ENCODE results near the gene STAT5B. TPM values are rescaled to one million over a fixed set of nuclear protein-coding genes. Genes with fewer than 3 reads are reported as not detected.

The STAT5B gene
- polyA plus RNA-seq, 1 donor (not counting 4 experiments of a cell fraction or from before 2014, with no cell fraction given) = 16.1 TPM

GRCh38 chr17:42193216-42193968 lies 82.8 kb downstream of the STAT5B start:
- TF ChIP-seq EZH2 (IDR thresholded peaks at IDR 0.05; ENCODE audit: low read length) (no peak), CTCF (optimal IDR thresholded peaks at IDR 0.05 in 1 of 3, IDR thresholded peaks at IDR 0.05 in 1 of 3, conservative IDR thresholded peaks at IDR 0.05 in 1 of 3; ENCODE audit: extremely low read depth in 1 of 3, insufficient read depth in 2 of 3, low read length in 3 of 3) (no peak)
- dilution Hi-C loops (cut with MboI; ENCODE audit: extremely low pct_ligation_motif_present, low sequenced_read_pairs) = no loop called here
- H3K9ac ChIP-seq (ENCODE audit: control insufficient read depth, extremely low read depth, insufficient read depth, low read length) = no peak overlapping the region
- H2AFZ ChIP-seq (ENCODE audit: control insufficient read depth, low read length) = no peak overlapping the region
- FAIRE-seq = no peak
- H3K79me2 ChIP-seq (ENCODE audit: control insufficient read depth, insufficient read depth, low read length) = no peaks in the 10 kb centered on the region
- H4K20me1 ChIP-seq (ENCODE audit: control insufficient read depth, extremely low read depth, insufficient read depth, low read length) = no peaks in the 10 kb centered on the region
- no peak overlapping the region for H3K27ac ChIP-seq (ENCODE audit: control insufficient read depth, insufficient read depth, low read length)
- peak overlapping the region; percentile 70 for H3K4me2 ChIP-seq (ENCODE audit: control insufficient read depth, extremely low read depth, insufficient read depth, low read depth, low read length)
- peak overlapping the region; percentile 43 to 77 (median 50) for H3K4me3 ChIP-seq (ENCODE audit: control insufficient read depth in 2 of 3, extremely low read depth in 1 of 3, insufficient read depth in 2 of 3, low read depth in 1 of 3, low read length in 3 of 3)
- no peaks in the 10 kb centered on the region for H3K9me1 ChIP-seq (ENCODE audit: control insufficient read depth, extremely low read depth, insufficient read depth, low read length)
- no peaks in the 10 kb centered on the region for H3K9me3 ChIP-seq (ENCODE audit: control insufficient read depth, low read depth, low read length)
- H3K27me3 ChIP-seq (ENCODE audit: control insufficient read depth, extremely low read depth, insufficient read depth, low read length) = no peaks in the 10 kb centered on the region
- H3K36me3 ChIP-seq (ENCODE audit: control insufficient read depth in 2 of 2, extremely low read depth in 1 of 2, insufficient read depth in 2 of 2, low read length in 2 of 2) = no peaks in the 10 kb centered on the region
- no peak for DNase-seq (ENCODE audit: low read depth, low spot score)
- H3K4me1 ChIP-seq (ENCODE audit: control insufficient read depth, extremely low read depth, insufficient read depth, low read length) = no peaks in the 10 kb centered on the region

- Histone ChIP-seq H3K9me3 (ENCODE audit: control insufficient read depth, low read depth, low read length) (no peaks in the 10 kb centered on the region), H2AFZ (ENCODE audit: control insufficient read depth, low read length) (no peak overlapping the region), H3K79me2 (ENCODE audit: control insufficient read depth, insufficient read depth, low read length) (no peaks in the 10 kb centered on the region), H3K4me2 (ENCODE audit: control insufficient read depth, extremely low read depth, insufficient read depth, low read depth, low read length) (no peak overlapping the region), H3K9ac (ENCODE audit: control insufficient read depth, extremely low read depth, insufficient read depth, low read length) (no peak overlapping the region), H3K4me1 (ENCODE audit: control insufficient read depth, extremely low read depth, insufficient read depth, low read length) (no peaks in the 10 kb centered on the region), H3K4me3 (ENCODE audit: control insufficient read depth in 2 of 3, extremely low read depth in 1 of 3, insufficient read depth in 2 of 3, low read depth in 1 of 3, low read length in 3 of 3) (no peak overlapping the region), H3K9me1 (ENCODE audit: control insufficient read depth, extremely low read depth, insufficient read depth, low read length) (no peaks in the 10 kb centered on the region), H3K27ac (ENCODE audit: control insufficient read depth, insufficient read depth, low read length) (no peak overlapping the region), H3K27me3 (ENCODE audit: control insufficient read depth, extremely low read depth, insufficient read depth, low read length) (no peaks in the 10 kb centered on the region), H4K20me1 (ENCODE audit: control insufficient read depth, extremely low read depth, insufficient read depth, low read length) (no peaks in the 10 kb centered on the region), H3K36me3 (ENCODE audit: control insufficient read depth in 2 of 2, extremely low read depth in 1 of 2, insufficient read depth in 2 of 2, low read length in 2 of 2) (no peaks in the 10 kb centered on the region)
- dilution Hi-C loops (cut with MboI; ENCODE audit: extremely low pct_ligation_motif_present, low sequenced_read_pairs) = no loop called here
- no peak for TF ChIP-seq EZH2 (IDR thresholded peaks at IDR 0.05; ENCODE audit: low read length)
- no peak for TF ChIP-seq CTCF (optimal IDR thresholded peaks at IDR 0.05 in 1 of 3, IDR thresholded peaks at IDR 0.05 in 1 of 3, conservative IDR thresholded peaks at IDR 0.05 in 1 of 3; ENCODE audit: extremely low read depth in 1 of 3, insufficient read depth in 2 of 3, low read length in 3 of 3)
- FAIRE-seq = no peak
- DNase-seq (ENCODE audit: low read depth, low spot score) = no peak
Observed at GRCh38 chr17:42192189-42193126, 83.7 kb downstream of the STAT5B start.

Data from keratinocyte (primary cell).